K562 (cell line): Measurements from ENCODE around the gene ANO4.

Experiments
- JUN ChIP-seq, 2 experiments: sonication (generic) in 1 of 2; formaldehyde crosslinking in 1 of 2; IDR thresholded peaks; 2 replicates each; pipeline versions ENCODE4 v1.6.1 to v1.8.0; 2012 to 2022; ENCODE audit warnings: borderline replicate concordance in 2 of 2, mild to moderate bottlenecking in 2 of 2, improper control_type of control experiment in 1 of 2, low read depth in 1 of 2, low read length in 1 of 2, missing genetic modification reagents in 1 of 2
- ZFX ChIP-seq: sonication (generic); formaldehyde crosslinking; IDR thresholded peaks from 2 replicates; pipeline ENCODE4 v1.8.0; 2022; ENCODE audit warnings: mild to moderate bottlenecking, missing genetic modification reagents, moderate library complexity
- TF ChIP-seq, protein P1 (sequence below), 3 experiments: IDR thresholded peaks in 2 of 3; conservative IDR thresholded peaks in 1 of 3; 2 replicates each; pipeline ENCODE4 v1.5.1; 2011 to 2012; ENCODE audit warnings: low read length in 3 of 3, mild to moderate bottlenecking in 3 of 3, control low read depth in 2 of 3, improper control_type of control experiment in 1 of 3, inconsistent platforms in 1 of 3, low read depth in 1 of 3, mixed read lengths in 1 of 3, moderate library complexity in 1 of 3; ENCODE audit not compliant: insufficient read depth in 2 of 3
- TF ChIP-seq, protein P2 (sequence below): IDR thresholded peaks from 3 replicates; pipeline ENCODE4 v1.6.1; 2011; ENCODE audit warnings: borderline replicate concordance, mild to moderate bottlenecking; ENCODE audit not compliant: insufficient read length, insufficient read depth

DNA sequence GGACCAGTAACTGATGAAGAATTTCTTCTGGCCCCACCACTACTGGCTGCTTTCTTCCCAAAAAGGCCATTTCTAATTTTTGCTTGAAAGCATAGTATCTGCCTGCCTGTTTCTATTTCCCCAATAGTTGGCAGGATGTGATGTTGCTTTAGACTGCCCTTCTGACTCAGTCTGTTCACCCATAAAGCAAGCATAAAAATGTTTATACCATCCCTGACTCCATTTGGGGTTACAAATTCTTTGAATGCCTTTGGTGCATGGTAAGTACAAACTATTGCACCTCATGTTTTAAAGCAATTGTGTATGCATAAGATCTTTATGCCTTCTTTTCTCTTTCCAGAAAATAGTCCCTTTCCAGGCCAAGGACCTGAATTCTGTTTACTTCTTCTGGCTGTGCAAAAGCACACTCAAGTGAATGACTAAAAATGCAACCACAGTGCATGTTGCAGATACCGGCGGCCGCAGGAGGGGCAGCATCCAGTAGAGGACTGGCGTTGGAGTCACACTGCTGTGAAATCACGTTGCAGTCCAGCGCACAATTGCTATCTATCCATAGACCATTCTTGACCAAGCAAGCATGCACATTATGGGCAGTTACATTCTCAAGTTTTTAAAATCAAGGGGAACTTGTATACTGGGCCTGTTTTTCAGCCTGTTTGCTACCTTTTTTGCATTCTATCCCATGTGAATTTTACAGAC, 333.1 kb downstream of the ANO4 start:
- TF ChIP-seq ZFX (CRISPR knock-in tag) (no peak), JUN (IDR thresholded peaks at IDR 0.05; ENCODE audit: borderline replicate concordance, low read depth, low read length) (no peak), JUN (CRISPR knock-in tag; IDR thresholded peaks at IDR 0.05; ENCODE audit: borderline replicate concordance) (no peak)
- TF ChIP-seq, protein P1, sequence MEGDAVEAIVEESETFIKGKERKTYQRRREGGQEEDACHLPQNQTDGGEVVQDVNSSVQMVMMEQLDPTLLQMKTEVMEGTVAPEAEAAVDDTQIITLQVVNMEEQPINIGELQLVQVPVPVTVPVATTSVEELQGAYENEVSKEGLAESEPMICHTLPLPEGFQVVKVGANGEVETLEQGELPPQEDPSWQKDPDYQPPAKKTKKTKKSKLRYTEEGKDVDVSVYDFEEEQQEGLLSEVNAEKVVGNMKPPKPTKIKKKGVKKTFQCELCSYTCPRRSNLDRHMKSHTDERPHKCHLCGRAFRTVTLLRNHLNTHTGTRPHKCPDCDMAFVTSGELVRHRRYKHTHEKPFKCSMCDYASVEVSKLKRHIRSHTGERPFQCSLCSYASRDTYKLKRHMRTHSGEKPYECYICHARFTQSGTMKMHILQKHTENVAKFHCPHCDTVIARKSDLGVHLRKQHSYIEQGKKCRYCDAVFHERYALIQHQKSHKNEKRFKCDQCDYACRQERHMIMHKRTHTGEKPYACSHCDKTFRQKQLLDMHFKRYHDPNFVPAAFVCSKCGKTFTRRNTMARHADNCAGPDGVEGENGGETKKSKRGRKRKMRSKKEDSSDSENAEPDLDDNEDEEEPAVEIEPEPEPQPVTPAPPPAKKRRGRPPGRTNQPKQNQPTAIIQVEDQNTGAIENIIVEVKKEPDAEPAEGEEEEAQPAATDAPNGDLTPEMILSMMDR (IDR thresholded peaks at IDR 0.05 in 2 of 3, conservative IDR thresholded peaks at IDR 0.05 in 1 of 3; ENCODE audit: insufficient read depth in 2 of 3, low read depth in 1 of 3, low read length in 3 of 3) = no peak
- TF ChIP-seq, protein P2, sequence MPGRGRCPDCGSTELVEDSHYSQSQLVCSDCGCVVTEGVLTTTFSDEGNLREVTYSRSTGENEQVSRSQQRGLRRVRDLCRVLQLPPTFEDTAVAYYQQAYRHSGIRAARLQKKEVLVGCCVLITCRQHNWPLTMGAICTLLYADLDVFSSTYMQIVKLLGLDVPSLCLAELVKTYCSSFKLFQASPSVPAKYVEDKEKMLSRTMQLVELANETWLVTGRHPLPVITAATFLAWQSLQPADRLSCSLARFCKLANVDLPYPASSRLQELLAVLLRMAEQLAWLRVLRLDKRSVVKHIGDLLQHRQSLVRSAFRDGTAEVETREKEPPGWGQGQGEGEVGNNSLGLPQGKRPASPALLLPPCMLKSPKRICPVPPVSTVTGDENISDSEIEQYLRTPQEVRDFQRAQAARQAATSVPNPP = no peak
